Endothelial cell of umbilical vein (primary cell): Measurements from ENCODE around the gene FOLR1. TPM values are rescaled to one million over a fixed set of nuclear protein-coding genes. Genes with fewer than 3 reads are reported as not detected.
"Not testable (repeated sequence)": the region's sequence is repeated elsewhere in the genome, so short reads cannot be mapped to it uniquely, and the experiment has no call there.

ENCODE experiments used
- BruUV-seq: library from RNA; stranded (reverse); fragments of 400-500 nt; replicated peaks from 2 replicates; lab custom pipeline; 2021; lab: Mats Ljungman, UMichigan
- CTCF ChIA-PET: fragments of 300-600, 350-600 bp; sonication (Branson Sonifier 250); formaldehyde crosslinking; loops from one replicate; lab custom pipeline; 2021; ENCODE audit warnings: antibody characterized with exemption, inconsistent platforms; lab: Charles Lee
- POLR2A ChIA-PET: fragments of 300-600, 350-600 bp; sonication (Branson Sonifier 250); formaldehyde crosslinking; loops from one replicate; lab custom pipeline; 2021; ENCODE audit warnings: antibody characterized with exemption, inconsistent platforms; lab: Charles Lee
- DNase-seq: peaks from one replicate; pipeline ENCODE4 v3.0.0-alpha.2; 2011; ENCODE audit warnings: low read depth, low spot score
- FAIRE-seq: peaks from 2 replicates; lab custom pipeline; 2011; peaks lifted over from hg19 to GRCh38; lab: Jason Lieb, UNC
- H2AFZ ChIP-seq: 2 replicates; pipeline ENCODE4 v1.6.0; 2012; ENCODE audit warnings: low read depth, low read length, control low read depth, inconsistent platforms
- H3K27ac ChIP-seq: 2 replicates; pipeline ENCODE4 v1.5.1; 2011; ENCODE audit warnings: low read depth, mild to moderate bottlenecking, control low read depth, low read length, moderate library complexity; ENCODE audit not compliant: insufficient read depth
- H3K27me3 ChIP-seq, 2 experiments: 2 replicates each; pipeline versions ENCODE4 v1.6.0 to v1.6.1; 2011; ENCODE audit warnings: low read length in 2 of 2, mixed read lengths in 1 of 2; ENCODE audit not compliant: control insufficient read depth in 2 of 2, insufficient read depth in 2 of 2
- H3K36me3 ChIP-seq, 2 experiments: 2 replicates in 1 of 2; 3 replicates in 1 of 2; pipeline ENCODE4 v1.5.1; 2011; ENCODE audit warnings: low read length in 2 of 2, mild to moderate bottlenecking in 1 of 2, moderate library complexity in 1 of 2; ENCODE audit not compliant: control insufficient read depth in 2 of 2, insufficient read depth in 2 of 2; ENCODE audit errors: extremely low read depth in 1 of 2
- H3K4me1 ChIP-seq: 3 replicates; pipeline ENCODE4 v1.5.1; 2011; ENCODE audit warnings: mild to moderate bottlenecking, low read length; ENCODE audit not compliant: control insufficient read depth, insufficient read depth; ENCODE audit errors: extremely low read depth
- H3K4me2 ChIP-seq: 2 replicates; pipeline ENCODE4 v1.6.1; 2011; ENCODE audit warnings: low read length, control low read depth, mixed read lengths; ENCODE audit not compliant: insufficient read depth
- H3K4me3 ChIP-seq, 3 experiments: fragments of 200-600 bp in 1 of 3; sonication (generic), shearing (Covaris generic) in 1 of 3; replicated peaks in 1 of 3; 2 replicates each; pipeline ENCODE4 v1.5.1; 2011 to 2016; ENCODE audit warnings: control low read depth in 3 of 3, low read length in 3 of 3, mild to moderate bottlenecking in 2 of 3, inconsistent platforms in 1 of 3, low read depth in 1 of 3, moderate library complexity in 1 of 3; ENCODE audit not compliant: insufficient read depth in 1 of 3
- H3K79me2 ChIP-seq: 2 replicates; pipeline ENCODE4 v1.6.0; 2012; ENCODE audit warnings: low read length, inconsistent platforms; ENCODE audit not compliant: control insufficient read depth, insufficient read depth
- H3K9ac ChIP-seq: replicated peaks from 2 replicates; pipeline ENCODE3; 2011; ENCODE audit warnings: low read length, control low read depth; ENCODE audit not compliant: insufficient read depth; ENCODE audit errors: extremely low read depth
- H3K9me1 ChIP-seq: replicated peaks from 3 replicates; pipeline ENCODE4 v1.6.0; 2011; ENCODE audit warnings: mild to moderate bottlenecking, low read length; ENCODE audit not compliant: control insufficient read depth, insufficient read depth; ENCODE audit errors: extremely low read depth
- H3K9me3 ChIP-seq: replicated peaks from 2 replicates; pipeline ENCODE4 v1.5.1; 2012; ENCODE audit warnings: low read length, inconsistent platforms; ENCODE audit not compliant: control insufficient read depth, insufficient read depth
- H4K20me1 ChIP-seq: replicated peaks from 2 replicates; pipeline ENCODE3; 2011; ENCODE audit warnings: mild to moderate bottlenecking, low read length; ENCODE audit not compliant: control insufficient read depth, insufficient read depth; ENCODE audit errors: extremely low read depth
- FOS ChIP-seq: IDR thresholded peaks from 2 replicates; pipeline ENCODE4 v1.6.1; 2011; ENCODE audit warnings: mild to moderate bottlenecking, low read length, moderate library complexity, borderline replicate concordance; ENCODE audit not compliant: insufficient read depth
- POLR2AphosphoS5 ChIP-seq: IDR thresholded peaks from 2 replicates; pipeline ENCODE4 v1.6.1; 2012; ENCODE audit warnings: low read depth, mild to moderate bottlenecking, control low read depth, low read length, moderate library complexity; ENCODE audit not compliant: insufficient read depth
- dilution Hi-C: fragments of 300-500 bp; cut with MboI; formaldehyde crosslinking; loops from one replicate; pipeline ENCODE4 v1.15.0; 2019; ENCODE audit warnings: low sequenced_read_pairs; ENCODE audit not compliant: extremely low pct_ligation_motif_present
- intact Hi-C: fragments of 100-400 bp; cut with micrococcal nuclease; formaldehyde crosslinking; loops from one replicate; pipeline ENCODE4 v1.10.0; 2022
- polyA plus RNA-seq, 4 experiments: library from polyadenylated mRNA; depleted of rRNA in 3 of 4; stranded (reverse) in 3 of 4; unstranded in 1 of 4; fragments of >200 nt; gene quantifications; 2 replicates each; pipeline versions ENCODE4 v1.2.1 to v1.2.3, GENCODE V29; 2011 to 2012; ENCODE audit warnings: missing spikeins in 1 of 4
- total RNA-seq: library from RNA; stranded (reverse); gene quantifications from 2 replicates; pipeline ENCODE4 v1.2.3, GENCODE V29; 2021

FOLR1 gene
- total and polyA plus RNA-seq, 2 donors (not counting 3 experiments of a cell fraction or from before 2014, with no cell fraction given) = not detected

DNA sequence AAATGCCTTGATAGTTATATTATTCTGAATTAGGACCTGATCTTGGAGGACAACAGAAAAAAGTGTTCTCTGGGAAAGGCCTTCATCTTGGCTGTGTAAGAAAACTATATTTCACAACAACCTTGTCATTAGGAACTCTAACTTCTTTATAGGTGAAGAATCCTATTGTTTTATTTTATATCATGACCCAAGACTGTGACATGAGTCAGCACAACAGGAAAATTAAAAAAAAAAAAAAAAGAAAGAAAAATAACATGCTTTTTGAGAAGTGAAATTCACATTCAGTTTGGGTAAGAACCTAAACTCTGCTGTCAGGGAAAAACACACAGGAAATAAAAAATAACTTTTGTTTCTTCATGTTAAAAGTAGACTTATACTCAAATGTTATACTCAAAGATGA lies 12.9 kb downstream of the FOLR1 start:
- peak overlapping the region; percentile 24 for H3K4me2 ChIP-seq
- dilution Hi-C loops (no loop called here), intact Hi-C loops (loop anchor here (2.0 kb wide), 1 partner anchor 18 kb away; no protein-coding TSS in a partner anchor)
- H3K36me3 ChIP-seq = no peaks in the 10 kb centered on the region
- peak; percentile 78 for DNase-seq
- H3K4me1 ChIP-seq = peaks cover 7% of the 10 kb centered on the region
- H2AFZ ChIP-seq = no peak overlapping the region
- H3K79me2 ChIP-seq = no peaks in the 10 kb centered on the region
- CTCF ChIA-PET = interaction anchor here (0.8 to 1.5 kb wide), 3 partner anchors 9 to 34 kb away, joined by 3 read pairs; no protein-coding TSS in a partner anchor
- TF ChIP-seq POLR2AphosphoS5 = no peak
- peak; percentile 34 for TF ChIP-seq FOS
- no peak for FAIRE-seq
- no peak overlapping the region for H3K4me3 ChIP-seq
- no peaks in the 10 kb centered on the region for H4K20me1 ChIP-seq
- no peak overlapping the region for H3K27ac ChIP-seq
- peaks cover 0 to 3% of the 10 kb centered on the region in 2 experiments for H3K27me3 ChIP-seq
- no peaks in the 10 kb centered on the region for H3K9me1 ChIP-seq
- POLR2A ChIA-PET = no interaction called here
- no peaks in the 10 kb centered on the region for H3K9me3 ChIP-seq
- H3K9ac ChIP-seq = no peak overlapping the region
- no TSS peak for BruUV-seq

DNA sequence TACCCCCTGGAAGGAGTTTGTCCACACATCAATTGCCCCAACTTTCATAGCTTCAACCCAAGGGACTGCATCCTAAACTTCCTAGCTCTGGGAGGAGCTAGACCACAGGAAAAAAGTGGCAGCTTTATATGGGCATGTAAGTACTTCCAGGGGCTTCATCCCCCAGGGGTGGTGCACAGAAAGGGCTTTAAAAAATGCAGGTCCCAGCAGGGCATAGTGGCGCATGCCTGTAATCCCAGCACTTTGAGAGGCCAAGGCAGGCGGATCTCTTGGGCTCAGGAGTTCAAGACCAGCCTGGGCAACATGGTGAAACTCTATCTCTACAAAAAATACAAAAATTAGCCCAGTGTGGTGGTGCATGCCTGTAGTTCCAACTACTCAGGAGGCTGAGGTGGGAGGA lies 14.9 kb downstream of the FOLR1 start:
- BruUV-seq, intact Hi-C loops, DNase-seq, POLR2A ChIA-PET, H3K4me2 ChIP-seq, H3K4me1 ChIP-seq, H3K27me3 ChIP-seq, H3K36me3 ChIP-seq, H3K9me3 ChIP-seq, H3K9me1 ChIP-seq, H3K27ac ChIP-seq, dilution Hi-C loops, H4K20me1 ChIP-seq, H2AFZ ChIP-seq, H3K79me2 ChIP-seq, FAIRE-seq, H3K9ac ChIP-seq, H3K4me3 ChIP-seq: not testable (repeated sequence)
- CTCF ChIA-PET = interaction anchor here (0.9 to 1.8 kb wide), 2 partner anchors 31 to 181 kb away, joined by 3 to 5 read pairs; no protein-coding TSS in a partner anchor
